HepG2 (cell line): ENCODE data around the gene PXMP4. TPM values are rescaled to one million over a fixed set of nuclear protein-coding genes. Genes with fewer than 3 reads are reported as not detected.

Source experiments
- BORCS8-MEF2B ChIP-seq: sonication (generic); formaldehyde crosslinking; IDR thresholded peaks from 2 replicates; pipeline ENCODE4 v1.8.0; 2022; ENCODE audit warnings: mild to moderate bottlenecking, missing genetic modification reagents
- CCAR2 ChIP-seq: fragments of 200-400 bp; formaldehyde crosslinking; optimal IDR thresholded peaks from 2 replicates; pipeline ENCODE3; 2018; ENCODE audit warnings: low read depth, mild to moderate bottlenecking, low read length, moderate library complexity
- DNMT1 ChIP-seq: sonication (generic); formaldehyde crosslinking; IDR thresholded peaks from 2 replicates; pipeline ENCODE4 v1.5.1; 2020; ENCODE audit warnings: mild to moderate bottlenecking, missing genetic modification reagents
- FOXP1 ChIP-seq, 2 experiments: fragments of 450-650 bp in 1 of 2; IDR thresholded peaks; 2 replicates each; pipeline ENCODE4 v1.6.1; 2017 to 2018; ENCODE audit warnings: antibody characterized with exemption in 1 of 2
- IKZF1 ChIP-seq: fragments of 450-650 bp; IDR thresholded peaks from 2 replicates; pipeline ENCODE4 v1.7.1; 2016
- LCORL ChIP-seq, 2 experiments: fragments of 450-650 bp in 1 of 2; sonication (generic) in 1 of 2; formaldehyde crosslinking in 1 of 2; IDR thresholded peaks; 2 replicates each; pipeline versions ENCODE4 v1.5.0 to v1.6.1; 2017 to 2020; ENCODE audit warnings: antibody characterized with exemption in 1 of 2, missing genetic modification reagents in 1 of 2
- NRL ChIP-seq: sonication (generic); formaldehyde crosslinking; IDR thresholded peaks from 2 replicates; pipeline ENCODE4 v1.5.0; 2020; ENCODE audit warnings: missing genetic modification reagents, mild to moderate bottlenecking, moderate library complexity, borderline replicate concordance
- SP140L ChIP-seq: sonication (generic); formaldehyde crosslinking; IDR thresholded peaks from 2 replicates; pipeline ENCODE4 v1.4.0; 2020; ENCODE audit warnings: missing genetic modification reagents, borderline replicate concordance
- TSC22D2 ChIP-seq: sonication (generic); formaldehyde crosslinking; IDR thresholded peaks from 2 replicates; pipeline ENCODE4 v1.5.1; 2020; ENCODE audit warnings: missing genetic modification reagents, mild to moderate bottlenecking, borderline replicate concordance
- ZFP37 ChIP-seq: sonication (generic); formaldehyde crosslinking; IDR thresholded peaks from 2 replicates; pipeline ENCODE4 v1.4.0; 2020; ENCODE audit warnings: missing genetic modification reagents, borderline replicate concordance
- ZMYM3 ChIP-seq: sonication (generic); formaldehyde crosslinking; IDR thresholded peaks from 2 replicates; pipeline ENCODE4 v1.5.1; 2020; ENCODE audit warnings: mild to moderate bottlenecking, missing genetic modification reagents
- ZNF296 ChIP-seq: sonication (generic); formaldehyde crosslinking; conservative IDR thresholded peaks from 2 replicates; pipeline ENCODE4 v1.5.0; 2020; ENCODE audit warnings: mild to moderate bottlenecking, missing genetic modification reagents
- ZNF333 ChIP-seq: sonication (generic); formaldehyde crosslinking; IDR thresholded peaks from 2 replicates; pipeline ENCODE4 v1.4.0; 2020; ENCODE audit warnings: mild to moderate bottlenecking, missing genetic modification reagents, borderline replicate concordance
- ZNF567 ChIP-seq: sonication (generic); formaldehyde crosslinking; IDR thresholded peaks from 2 replicates; pipeline ENCODE4 v1.8.1; 2023; ENCODE audit warnings: mild to moderate bottlenecking, missing genetic modification reagents, borderline replicate concordance
- ZNF589 ChIP-seq: sonication (generic); formaldehyde crosslinking; conservative IDR thresholded peaks from 2 replicates; pipeline ENCODE4 v1.8.0; 2022; ENCODE audit warnings: mild to moderate bottlenecking, moderate library complexity, missing genetic modification reagents
- ZNF616 ChIP-seq: sonication (generic); formaldehyde crosslinking; IDR thresholded peaks from 2 replicates; pipeline ENCODE4 v1.5.0; 2020; ENCODE audit warnings: low read depth, mild to moderate bottlenecking, missing genetic modification reagents
- polyA plus RNA-seq, 8 experiments: library from polyadenylated mRNA; depleted of rRNA in 3 of 8; stranded (reverse) in 7 of 8; unstranded in 1 of 8; fragments of >200 nt; fragmentation: Illumina TruSeq in 4 of 8; extraction: Trizol in 4 of 8; gene quantifications; 2 replicates each; pipeline versions ENCODE4 v1.2.1 to v1.2.3, GENCODE V29; 2011 to 2016; ENCODE audit warnings: low read depth in 4 of 8, missing spikeins in 1 of 8, mixed read lengths in 1 of 8; ENCODE audit not compliant: insufficient read depth in 1 of 8
- total RNA-seq, 5 experiments: library from RNA; depleted of rRNA; stranded (reverse); fragments of >200 nt; fragmentation: Illumina TruSeq; extraction: Trizol; gene quantifications; 2 replicates each; pipeline ENCODE4 v1.2.3, GENCODE V29; 2016; ENCODE audit warnings: low read depth in 1 of 5
- TF ChIP-seq, protein P1 (sequence below): sonication (generic); formaldehyde crosslinking; IDR thresholded peaks from 2 replicates; pipeline ENCODE4 v1.4.0; 2020; ENCODE audit warnings: mild to moderate bottlenecking, missing genetic modification reagents
- TF ChIP-seq, protein P2 (sequence below): sonication (generic); formaldehyde crosslinking; IDR thresholded peaks from 2 replicates; pipeline ENCODE4 v1.5.1; 2020; ENCODE audit warnings: mild to moderate bottlenecking, missing genetic modification reagents
- TF ChIP-seq, protein P3 (sequence below): sonication (generic); formaldehyde crosslinking; IDR thresholded peaks from 2 replicates; pipeline ENCODE4 v1.5.1; 2020; ENCODE audit warnings: missing genetic modification reagents, mild to moderate bottlenecking, borderline replicate concordance
- TF ChIP-seq, protein P4 (sequence below): sonication (generic); formaldehyde crosslinking; IDR thresholded peaks from 2 replicates; pipeline ENCODE4 v1.5.1; 2020; ENCODE audit warnings: mild to moderate bottlenecking, moderate library complexity, missing genetic modification reagents

Gene PXMP4
- total and polyA plus RNA-seq, 2 of the 13 experiments (the other 11 are each of a cell fraction or from before 2014, with no cell fraction given) = not detected

DNA sequence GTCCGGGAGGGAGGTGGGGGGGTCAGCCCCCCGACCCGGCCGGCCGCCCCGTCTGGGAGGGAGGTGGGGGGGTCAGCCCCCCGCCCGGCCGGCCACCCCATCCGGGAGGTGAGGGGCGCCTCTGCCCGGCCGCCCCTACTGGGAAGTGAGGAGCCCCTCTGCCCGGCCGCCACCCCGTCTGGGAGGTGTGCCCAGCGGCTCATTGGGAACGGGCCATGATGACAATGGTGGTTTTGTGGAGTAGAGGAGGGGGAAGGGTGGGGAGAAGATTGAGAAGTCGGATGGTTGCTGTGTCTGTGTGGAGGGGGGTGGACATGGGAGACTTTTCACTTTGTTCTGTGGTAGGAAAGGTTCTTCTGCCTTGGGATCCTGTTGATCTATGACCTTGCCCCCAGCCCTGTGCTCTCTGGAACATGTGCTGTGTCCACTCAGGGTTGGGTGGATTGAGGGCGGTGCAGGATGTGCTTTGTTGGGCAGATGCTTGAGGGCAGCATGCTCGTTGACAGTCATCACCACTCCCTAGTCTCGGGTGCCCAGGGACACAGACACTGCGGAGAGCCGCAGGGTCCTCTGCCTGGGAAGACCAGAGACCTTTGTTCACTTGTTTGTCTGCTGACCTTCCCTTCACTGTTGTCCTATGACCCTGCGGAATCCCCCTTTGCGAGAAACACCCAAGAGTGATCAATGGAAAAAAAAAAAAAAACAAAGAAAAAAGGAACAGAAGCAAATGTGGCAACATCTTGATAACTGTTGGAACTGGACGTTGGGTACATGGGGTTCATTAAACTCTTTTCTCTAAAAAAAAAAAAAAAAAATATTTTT, 18.3 kb downstream of the PXMP4 start (continued):
- TF ChIP-seq, protein P1, sequence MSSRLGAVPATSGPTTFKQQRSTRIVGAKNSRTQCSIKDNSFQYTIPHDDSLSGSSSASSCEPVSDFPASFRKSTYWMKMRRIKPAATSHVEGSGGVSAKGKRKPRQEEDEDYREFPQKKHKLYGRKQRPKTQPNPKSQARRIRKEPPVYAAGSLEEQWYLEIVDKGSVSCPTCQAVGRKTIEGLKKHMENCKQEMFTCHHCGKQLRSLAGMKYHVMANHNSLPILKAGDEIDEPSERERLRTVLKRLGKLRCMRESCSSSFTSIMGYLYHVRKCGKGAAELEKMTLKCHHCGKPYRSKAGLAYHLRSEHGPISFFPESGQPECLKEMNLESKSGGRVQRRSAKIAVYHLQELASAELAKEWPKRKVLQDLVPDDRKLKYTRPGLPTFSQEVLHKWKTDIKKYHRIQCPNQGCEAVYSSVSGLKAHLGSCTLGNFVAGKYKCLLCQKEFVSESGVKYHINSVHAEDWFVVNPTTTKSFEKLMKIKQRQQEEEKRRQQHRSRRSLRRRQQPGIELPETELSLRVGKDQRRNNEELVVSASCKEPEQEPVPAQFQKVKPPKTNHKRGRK (CRISPR knock-in tag) = no peak
- peak; percentile 97 for TF ChIP-seq ZNF296 (CRISPR knock-in tag)
- TF ChIP-seq IKZF1 = no peak
- TF ChIP-seq ZMYM3 = peak; percentile 97
- TF ChIP-seq ZNF333 = no peak; the same call in 1 of the 2 replicates
- no peak for TF ChIP-seq CCAR2
- TF ChIP-seq DNMT1 (CRISPR knock-in tag) = peak; percentile 52; the same call in 1 of the 2 replicates
- peak; percentile 75 for TF ChIP-seq NRL (CRISPR knock-in tag)
- TF ChIP-seq TSC22D2 (CRISPR knock-in tag) = no peak
- 0 out of 2 replicates have a peak, but pooled peaks have one; percentile 33 for TF ChIP-seq ZFP37 (CRISPR knock-in tag)
- peak; percentile 64 for TF ChIP-seq BORCS8-MEF2B (CRISPR knock-in tag)
- TF ChIP-seq ZNF616 (CRISPR knock-in tag) = peak; percentile 78; the same call in 1 of the 2 replicates
- peak; percentile 96 for TF ChIP-seq ZNF589 (CRISPR knock-in tag)
- TF ChIP-seq, protein P2, sequence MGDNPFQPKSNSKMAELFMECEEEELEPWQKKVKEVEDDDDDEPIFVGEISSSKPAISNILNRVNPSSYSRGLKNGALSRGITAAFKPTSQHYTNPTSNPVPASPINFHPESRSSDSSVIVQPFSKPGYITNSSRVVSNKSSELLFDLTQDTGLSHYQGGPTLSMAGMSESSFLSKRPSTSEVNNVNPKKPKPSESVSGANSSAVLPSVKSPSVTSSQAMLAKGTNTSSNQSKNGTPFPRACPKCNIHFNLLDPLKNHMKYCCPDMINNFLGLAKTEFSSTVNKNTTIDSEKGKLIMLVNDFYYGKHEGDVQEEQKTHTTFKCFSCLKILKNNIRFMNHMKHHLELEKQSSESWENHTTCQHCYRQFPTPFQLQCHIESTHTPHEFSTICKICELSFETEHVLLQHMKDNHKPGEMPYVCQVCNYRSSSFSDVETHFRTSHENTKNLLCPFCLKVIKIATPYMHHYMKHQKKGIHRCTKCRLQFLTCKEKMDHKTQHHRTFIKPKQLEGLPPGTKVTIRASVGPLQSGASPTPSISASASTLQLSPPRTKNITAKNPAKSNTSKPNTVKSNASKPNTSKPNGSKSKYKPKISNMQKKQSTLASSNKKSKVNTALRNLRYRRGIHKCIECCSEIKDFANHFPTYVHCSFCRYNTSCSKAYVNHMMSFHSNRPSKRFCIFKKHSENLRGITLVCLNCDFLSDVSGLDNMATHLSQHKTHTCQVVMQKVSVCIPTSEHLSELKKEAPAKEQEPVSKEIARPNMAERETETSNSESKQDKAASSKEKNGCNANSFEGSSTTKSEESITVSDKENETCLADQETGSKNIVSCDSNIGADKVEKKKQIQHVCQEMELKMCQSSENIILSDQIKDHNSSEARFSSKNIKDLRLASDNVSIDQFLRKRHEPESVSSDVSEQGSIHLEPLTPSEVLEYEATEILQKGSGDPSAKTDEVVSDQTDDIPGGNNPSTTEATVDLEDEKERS (CRISPR knock-in tag) = peak; percentile 89; the same call in 1 of the 2 replicates
- TF ChIP-seq, protein P3, sequence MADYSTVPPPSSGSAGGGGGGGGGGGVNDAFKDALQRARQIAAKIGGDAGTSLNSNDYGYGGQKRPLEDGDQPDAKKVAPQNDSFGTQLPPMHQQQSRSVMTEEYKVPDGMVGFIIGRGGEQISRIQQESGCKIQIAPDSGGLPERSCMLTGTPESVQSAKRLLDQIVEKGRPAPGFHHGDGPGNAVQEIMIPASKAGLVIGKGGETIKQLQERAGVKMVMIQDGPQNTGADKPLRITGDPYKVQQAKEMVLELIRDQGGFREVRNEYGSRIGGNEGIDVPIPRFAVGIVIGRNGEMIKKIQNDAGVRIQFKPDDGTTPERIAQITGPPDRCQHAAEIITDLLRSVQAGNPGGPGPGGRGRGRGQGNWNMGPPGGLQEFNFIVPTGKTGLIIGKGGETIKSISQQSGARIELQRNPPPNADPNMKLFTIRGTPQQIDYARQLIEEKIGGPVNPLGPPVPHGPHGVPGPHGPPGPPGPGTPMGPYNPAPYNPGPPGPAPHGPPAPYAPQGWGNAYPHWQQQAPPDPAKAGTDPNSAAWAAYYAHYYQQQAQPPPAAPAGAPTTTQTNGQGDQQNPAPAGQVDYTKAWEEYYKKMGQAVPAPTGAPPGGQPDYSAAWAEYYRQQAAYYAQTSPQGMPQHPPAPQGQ = no peak
- 0 out of 2 replicates have a peak, but pooled peaks have one; percentile 39 for TF ChIP-seq SP140L
- TF ChIP-seq ZNF567 (CRISPR knock-in tag) = peak; percentile 96
- TF ChIP-seq FOXP1 (IDR thresholded peaks at IDR 0.05) = no peak
- TF ChIP-seq FOXP1 (CRISPR knock-in tag; IDR thresholded peaks at IDR 0.05) = peak; percentile 74; the same call in 1 of the 2 replicates
- 0 out of 2 replicates have a peak, but pooled peaks have one; percentile 5 for TF ChIP-seq LCORL (IDR thresholded peaks at IDR 0.05)
- peak; percentile 95 for TF ChIP-seq LCORL (CRISPR knock-in tag; IDR thresholded peaks at IDR 0.05)
- TF ChIP-seq, protein P4, sequence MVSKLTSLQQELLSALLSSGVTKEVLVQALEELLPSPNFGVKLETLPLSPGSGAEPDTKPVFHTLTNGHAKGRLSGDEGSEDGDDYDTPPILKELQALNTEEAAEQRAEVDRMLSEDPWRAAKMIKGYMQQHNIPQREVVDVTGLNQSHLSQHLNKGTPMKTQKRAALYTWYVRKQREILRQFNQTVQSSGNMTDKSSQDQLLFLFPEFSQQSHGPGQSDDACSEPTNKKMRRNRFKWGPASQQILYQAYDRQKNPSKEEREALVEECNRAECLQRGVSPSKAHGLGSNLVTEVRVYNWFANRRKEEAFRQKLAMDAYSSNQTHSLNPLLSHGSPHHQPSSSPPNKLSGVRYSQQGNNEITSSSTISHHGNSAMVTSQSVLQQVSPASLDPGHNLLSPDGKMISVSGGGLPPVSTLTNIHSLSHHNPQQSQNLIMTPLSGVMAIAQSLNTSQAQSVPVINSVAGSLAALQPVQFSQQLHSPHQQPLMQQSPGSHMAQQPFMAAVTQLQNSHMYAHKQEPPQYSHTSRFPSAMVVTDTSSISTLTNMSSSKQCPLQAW (CRISPR knock-in tag) = peak; percentile 83; the same call in 1 of the 2 replicates
